ENCODE results near the gene VAC14.

Gene VAC14

DNA sequence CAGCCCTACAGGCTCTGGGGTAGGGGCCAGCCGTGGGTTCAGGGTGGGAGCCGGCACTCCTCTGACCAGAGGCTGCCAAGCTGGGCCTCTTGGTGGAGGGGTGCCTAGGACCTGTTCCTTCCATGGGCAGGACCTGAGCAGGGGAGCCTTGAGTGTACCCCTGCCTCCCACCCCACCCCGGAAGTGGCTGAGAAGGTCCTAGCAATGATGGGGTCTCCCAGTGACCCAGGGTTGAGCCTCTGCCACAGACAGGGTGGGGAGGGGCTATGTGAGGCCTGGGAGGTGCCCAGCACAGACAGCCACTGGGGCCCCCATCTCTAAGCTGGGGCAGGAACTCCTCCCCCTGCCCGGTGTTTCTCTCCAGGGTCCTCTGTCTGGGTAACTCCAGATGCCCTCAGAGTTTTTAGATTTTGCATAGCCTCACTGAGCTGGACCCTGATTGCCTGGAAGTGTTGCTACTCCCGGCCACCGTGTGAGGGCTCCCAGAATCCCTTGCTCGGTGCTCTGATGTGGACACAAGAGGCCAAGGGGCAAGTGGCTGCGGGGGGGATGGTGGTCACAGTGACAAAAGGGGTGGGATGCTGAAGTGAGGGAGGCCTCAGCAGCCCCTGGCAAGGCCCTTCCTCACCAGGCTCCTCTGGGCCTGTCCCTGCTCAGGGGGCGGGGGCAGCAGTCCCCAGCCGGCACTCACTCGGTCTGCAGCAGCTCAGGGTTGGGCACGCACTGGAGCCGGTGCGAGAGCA, 108.7 kb downstream of the VAC14 start:
- DNase-seq (ENCODE audit: low read depth): no peak

- peak; percentile 97 for DNase-seq (ENCODE audit: low read depth)
Observed at GRCh38 chr16:70691223-70692129, 109.5 kb downstream of the VAC14 start.

DNA sequence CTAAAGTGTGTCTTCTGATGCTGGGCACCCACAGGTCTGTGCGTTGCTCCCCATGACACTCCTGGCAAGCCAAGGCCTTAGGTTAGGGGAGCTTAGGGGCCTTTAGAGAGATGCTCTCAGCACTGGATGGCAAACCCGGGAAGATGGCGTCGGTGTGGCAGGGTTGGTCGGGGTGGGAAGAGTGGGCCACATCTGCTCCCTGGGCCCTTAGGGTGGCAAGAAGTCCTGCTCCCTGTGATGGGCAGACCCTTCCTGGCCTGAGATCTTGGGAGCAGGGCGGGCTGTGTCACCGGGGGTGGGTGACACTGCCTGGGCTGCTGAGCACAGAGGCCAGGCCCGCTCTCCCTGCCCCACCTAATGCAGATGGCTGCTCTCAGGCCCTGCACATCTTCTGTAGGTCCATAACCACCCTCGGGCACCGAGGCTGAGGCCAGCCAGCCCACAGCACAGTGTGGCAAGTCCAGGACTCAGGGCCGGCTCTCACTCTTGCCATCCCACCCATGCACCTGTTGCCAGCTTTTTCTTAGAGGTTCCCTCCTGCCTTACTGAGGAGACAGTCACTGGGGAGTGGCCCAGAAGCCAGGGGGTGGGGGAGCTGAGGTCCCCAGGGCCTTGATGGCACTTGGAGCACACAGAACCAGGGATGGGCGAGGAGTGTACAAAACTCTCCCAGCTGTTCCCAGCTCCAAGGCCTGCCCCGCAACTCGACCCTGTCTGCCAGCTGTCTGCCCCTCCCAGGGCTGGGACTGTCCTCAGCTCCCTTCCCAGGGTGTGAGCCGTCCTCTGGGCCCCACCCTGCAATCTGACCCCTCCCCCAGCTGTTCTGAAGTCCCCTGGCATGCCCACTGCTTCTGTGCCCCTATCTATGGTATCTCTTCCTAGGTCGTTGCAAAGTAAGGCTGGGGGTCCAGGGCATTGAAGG, 110.7 kb downstream of the VAC14 start:
- DNase-seq (ENCODE audit: low read depth): no peak

- DNase-seq (ENCODE audit: low read depth): no peak
Observed at GRCh38 chr16:70689035-70689969, 111.7 kb downstream of the VAC14 start.

GRCh38 chr16:70688246-70688742, 112.7 kb downstream of the VAC14 start:
- DNase-seq (ENCODE audit: low read depth): peak; percentile 48

GRCh38 chr16:70687671-70688245, 113.2 kb downstream of the VAC14 start:
- no peak for DNase-seq (ENCODE audit: low read depth)

DNA sequence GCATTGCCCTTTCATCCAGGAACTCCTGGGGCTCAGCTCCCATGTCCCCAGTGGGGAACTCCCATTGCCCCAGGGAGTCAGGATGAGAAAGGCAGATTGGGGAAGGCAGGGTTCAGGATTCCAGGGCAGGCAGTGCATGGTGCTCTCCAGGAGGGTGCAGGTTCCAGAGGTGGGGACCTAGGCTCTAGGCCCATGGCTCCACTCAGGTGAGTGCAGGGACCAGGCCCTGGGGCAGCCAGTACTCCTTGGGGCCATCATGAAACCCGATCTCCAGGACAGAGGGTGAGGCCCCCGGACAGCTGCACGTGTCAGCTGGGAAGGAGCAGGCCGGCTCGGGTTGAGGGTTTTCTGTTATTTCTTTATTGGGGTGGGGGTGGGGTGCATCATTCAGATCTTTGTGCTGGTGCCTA, 113.9 kb downstream of the VAC14 start:
- no peak for DNase-seq (ENCODE audit: low read depth)

DNA sequence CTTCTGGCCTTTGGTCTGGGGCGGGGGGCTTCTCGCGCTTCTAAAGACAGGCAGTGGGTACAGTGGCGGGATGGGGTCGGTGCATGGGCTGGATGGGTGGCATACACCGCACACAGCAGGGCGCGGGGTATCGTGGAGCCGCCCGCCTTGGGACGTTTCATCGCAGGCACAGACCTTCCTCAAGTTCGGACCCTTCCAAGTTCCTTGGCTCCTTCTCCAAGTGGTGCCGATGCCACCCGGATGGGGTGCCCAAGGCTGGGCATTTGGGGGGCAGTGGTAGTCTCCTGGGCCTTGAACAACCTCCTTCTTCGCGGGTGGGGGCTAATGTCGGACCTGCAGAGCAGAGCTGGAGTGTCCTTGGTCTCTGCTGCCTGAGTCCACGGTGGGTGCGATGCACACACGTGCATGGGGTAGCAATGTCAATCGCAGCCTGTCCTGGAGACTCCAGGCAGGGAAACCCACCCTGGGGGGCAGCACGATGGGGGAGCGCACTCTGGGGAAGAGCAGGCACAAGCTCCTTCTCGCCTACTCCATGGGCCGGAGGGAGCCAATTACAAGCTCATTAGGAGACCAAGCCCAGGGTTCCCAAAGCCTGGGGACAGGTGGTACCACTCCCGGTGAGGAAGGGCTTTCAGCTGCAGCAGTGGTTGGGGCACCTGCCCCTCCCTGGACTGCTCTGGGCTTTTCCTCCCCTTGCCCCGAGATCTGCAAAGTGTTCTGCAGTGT, 114.4 kb downstream of the VAC14 start:
- DNase-seq (ENCODE audit: low read depth): no peak

- DNase-seq (ENCODE audit: low read depth): peak; percentile 77
Observed at GRCh38 chr16:70685938-70686375, 115.0 kb downstream of the VAC14 start, which contains the start of gene MTSS2. Gene MTSS2, minus strand, starts transcription at chr16:70686053. Its CDS starts 262 bp downstream, at chr16:70685791.

DNA sequence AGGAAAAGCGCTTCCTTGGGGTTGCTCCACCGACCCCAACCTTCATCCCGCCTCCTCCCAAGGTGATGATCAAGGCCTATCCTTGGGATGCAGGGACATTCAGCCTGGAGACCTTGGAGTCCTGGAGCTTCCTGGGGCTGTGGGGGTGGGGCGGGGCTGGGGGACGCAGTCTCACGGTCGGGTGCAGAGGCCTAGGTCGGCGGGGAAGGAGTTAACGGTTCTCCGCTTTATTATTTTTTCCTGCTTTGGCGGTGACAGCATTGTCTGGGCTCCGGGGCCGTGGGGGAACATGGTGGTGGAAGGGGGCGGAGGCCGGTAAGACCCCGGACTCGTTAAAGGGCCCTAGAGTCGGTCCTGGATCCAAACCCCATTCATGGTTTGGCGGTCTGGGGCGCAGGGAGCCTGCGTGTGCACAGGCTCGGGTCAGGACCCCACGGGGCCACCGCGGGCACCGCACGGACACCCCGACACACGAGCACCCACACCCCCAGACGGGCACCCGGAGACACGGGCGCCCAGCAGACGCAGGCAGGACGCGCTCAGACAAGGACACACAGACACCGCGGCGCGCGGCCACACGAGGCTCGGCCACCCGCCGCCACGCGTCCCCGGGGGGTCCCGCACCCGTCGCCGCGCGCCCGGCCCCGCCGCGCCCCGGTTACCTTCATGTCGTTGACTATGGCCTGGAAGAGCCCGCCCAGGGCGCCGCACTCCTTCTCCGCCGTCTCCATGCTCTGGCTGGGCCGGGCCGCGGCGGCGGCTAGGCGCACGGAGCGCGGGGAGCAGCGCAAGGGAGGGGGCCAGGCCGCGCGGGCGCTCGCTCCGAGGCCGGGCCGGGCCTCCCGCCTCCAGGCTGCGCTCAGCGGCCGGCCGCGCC, 115.7 kb downstream of the VAC14 start:
- DNase-seq (ENCODE audit: low read depth): no peak

DNA sequence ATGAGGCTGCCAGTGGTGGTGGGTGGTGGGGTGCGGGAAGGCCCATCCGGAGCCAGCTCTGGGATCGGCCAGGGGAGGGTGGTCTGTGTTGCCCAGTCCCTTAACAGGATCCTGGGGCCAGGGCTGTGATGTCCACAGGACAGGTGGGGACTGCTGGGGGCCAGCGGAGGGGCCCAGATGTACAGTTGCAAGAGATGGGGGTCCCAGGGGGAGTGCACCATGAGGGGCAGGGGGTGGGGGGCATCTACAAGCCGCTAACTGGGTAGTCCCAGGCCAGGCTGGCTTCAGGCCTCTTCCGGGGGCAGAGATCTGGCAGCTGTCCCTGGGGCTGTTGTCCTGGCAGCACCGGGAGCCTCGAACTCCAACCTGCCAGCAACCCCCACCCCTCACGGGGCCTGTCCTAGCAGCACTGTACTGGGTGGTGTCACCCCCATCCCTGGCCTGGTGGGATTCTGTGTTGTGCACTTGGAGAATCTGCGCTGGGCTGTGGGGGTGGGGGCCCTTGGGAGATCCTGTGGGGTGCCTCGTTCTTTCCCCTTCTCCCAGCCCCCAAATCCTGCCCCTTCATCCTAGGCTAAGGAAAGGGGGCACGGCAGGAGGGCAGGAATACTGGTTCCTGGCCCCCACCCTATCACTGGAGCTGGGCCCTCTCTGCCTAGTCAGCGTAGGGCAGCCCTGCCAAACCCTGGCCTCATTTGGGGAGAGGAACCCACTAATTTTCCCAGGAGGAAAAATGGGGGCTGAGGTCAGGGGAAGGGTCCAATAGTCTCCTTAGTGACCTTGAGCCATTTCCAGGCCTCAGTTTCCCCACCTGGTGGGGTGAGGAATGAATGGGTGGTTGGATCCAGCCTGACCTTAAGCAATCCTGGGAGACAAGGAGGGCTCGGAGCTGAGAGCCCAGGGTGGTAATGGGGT, 116.6 kb downstream of the VAC14 start:
- DNase-seq (ENCODE audit: low read depth): no peak

DNA sequence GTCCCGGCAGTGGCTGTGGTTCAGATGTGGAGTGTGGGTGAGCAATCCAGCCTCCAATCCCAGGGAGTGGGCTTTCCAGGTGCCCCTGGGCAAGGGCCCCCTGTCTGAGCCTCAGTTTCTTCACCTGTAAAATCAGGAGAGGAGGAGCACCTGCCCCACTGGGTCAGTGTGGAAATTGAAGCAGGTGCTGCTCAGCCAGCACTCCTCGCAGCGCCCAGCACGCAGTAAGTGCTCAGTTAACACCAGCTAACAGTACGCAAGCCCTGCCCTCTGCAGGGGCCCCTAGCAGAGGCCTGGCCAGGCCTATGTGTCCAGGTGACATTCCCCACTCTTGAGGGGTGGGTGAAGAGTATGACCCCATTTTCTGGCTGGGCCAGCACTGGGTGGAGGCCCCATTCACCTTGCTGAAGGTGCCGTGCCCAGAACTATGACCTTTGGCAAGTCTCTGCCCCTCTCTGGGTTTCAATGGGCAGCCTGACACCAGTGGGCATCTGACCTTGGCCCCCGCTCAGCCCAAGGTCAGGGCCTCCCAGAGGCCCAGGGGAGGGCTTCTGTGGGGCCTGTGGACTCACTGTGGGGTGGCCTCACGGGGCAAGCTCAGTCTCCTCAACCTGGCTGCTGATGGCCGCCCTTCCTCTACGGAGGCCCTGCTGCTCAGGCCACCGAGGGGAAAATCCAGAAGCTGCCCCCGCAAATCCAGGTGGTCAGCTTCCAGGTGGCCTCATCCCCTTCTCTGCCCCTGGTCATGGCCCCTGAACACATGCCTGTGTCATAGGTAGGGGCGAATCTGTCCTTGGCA, 117.6 kb downstream of the VAC14 start:
- no peak for DNase-seq (ENCODE audit: low read depth)

- no peak for DNase-seq (ENCODE audit: low read depth)
Observed at GRCh38 chr16:70682239-70683145, 118.5 kb downstream of the VAC14 start.

- no peak for DNase-seq (ENCODE audit: low read depth)
Observed at GRCh38 chr16:70681382-70682238, 119.3 kb downstream of the VAC14 start.
